MCF 10A (cell line): ENCODE results near the gene DMXL1. TPM values are rescaled to one million over a fixed set of nuclear protein-coding genes. Genes with fewer than 3 reads are reported as not detected.

ENCODE experiments used
- BruUV-seq: library from RNA; stranded (reverse); fragments of 400-500 nt; replicated peaks from 2 replicates; lab custom pipeline; 2021; lab: Mats Ljungman, UMichigan
- CTCF ChIA-PET: fragments of 300-600 bp; sonication (Branson Sonifier 250); formaldehyde crosslinking; extraction: SDS; loops from one replicate; lab custom pipeline; 2021; ENCODE audit warnings: antibody characterized with exemption, inconsistent platforms; lab: Yijun Ruan, JAX
- POLR2A ChIA-PET: fragments of 300-600, 350-650 bp; sonication (Branson Sonifier 250); formaldehyde crosslinking; extraction: SDS; loops from one replicate; lab custom pipeline; 2020; ENCODE audit warnings: antibody characterized with exemption, inconsistent platforms; lab: Yijun Ruan, JAX
- DNase-seq: peaks from one replicate; pipeline ENCODE4 v3.0.0-alpha.2; 2018; ENCODE audit not compliant: unreplicated experiment
- H3K27ac Mint-ChIP-seq: one replicate; pipeline ENCODE4 v1.8.0; 2022; ENCODE audit warnings: mild to moderate bottlenecking, low read depth, mixed read lengths; ENCODE audit not compliant: unreplicated experiment
- H3K27me3 Mint-ChIP-seq: one replicate; pipeline ENCODE4 v1.8.0; 2022; ENCODE audit warnings: mixed read lengths; ENCODE audit not compliant: insufficient read depth, unreplicated experiment
- H3K36me3 Mint-ChIP-seq: one replicate; pipeline ENCODE4 v1.8.0; 2022; ENCODE audit warnings: mild to moderate bottlenecking, moderate library complexity, mixed read lengths; ENCODE audit not compliant: insufficient read depth, unreplicated experiment
- H3K4me1 Mint-ChIP-seq: one replicate; pipeline ENCODE4 v1.8.0; 2022; ENCODE audit warnings: mixed read lengths; ENCODE audit not compliant: insufficient read depth, unreplicated experiment
- H3K4me3 Mint-ChIP-seq: one replicate; pipeline ENCODE4 v1.8.0; 2022; ENCODE audit warnings: mild to moderate bottlenecking, moderate library complexity, mixed read lengths; ENCODE audit not compliant: unreplicated experiment
- H3K9me3 Mint-ChIP-seq: one replicate; pipeline ENCODE4 v1.8.0; 2022; ENCODE audit warnings: mixed read lengths; ENCODE audit not compliant: unreplicated experiment
- intact Hi-C: fragments of 100-400 bp; cut with micrococcal nuclease; formaldehyde crosslinking; loops from 2 replicates; pipeline ENCODE4 v1.14.1; 2022
- total RNA-seq: library from RNA; stranded (reverse); gene quantifications from 2 replicates; pipeline ENCODE4 v1.2.3, GENCODE V29; 2022
- TF ChIP-seq, protein P1 (sequence below): fragments of 200-600 bp; IDR thresholded peaks from one replicate; pipeline ENCODE4 v1.8.0; 2022; ENCODE audit warnings: antibody characterized with exemption, mild to moderate bottlenecking; ENCODE audit not compliant: unreplicated experiment

DMXL1 gene
- total RNA-seq, 1 experiment from 2014 or later, result 45.1 TPM

GRCh38 chr5:119176785-119177184 is 105.9 kb downstream of the DMXL1 start:
- TF ChIP-seq, protein P1, sequence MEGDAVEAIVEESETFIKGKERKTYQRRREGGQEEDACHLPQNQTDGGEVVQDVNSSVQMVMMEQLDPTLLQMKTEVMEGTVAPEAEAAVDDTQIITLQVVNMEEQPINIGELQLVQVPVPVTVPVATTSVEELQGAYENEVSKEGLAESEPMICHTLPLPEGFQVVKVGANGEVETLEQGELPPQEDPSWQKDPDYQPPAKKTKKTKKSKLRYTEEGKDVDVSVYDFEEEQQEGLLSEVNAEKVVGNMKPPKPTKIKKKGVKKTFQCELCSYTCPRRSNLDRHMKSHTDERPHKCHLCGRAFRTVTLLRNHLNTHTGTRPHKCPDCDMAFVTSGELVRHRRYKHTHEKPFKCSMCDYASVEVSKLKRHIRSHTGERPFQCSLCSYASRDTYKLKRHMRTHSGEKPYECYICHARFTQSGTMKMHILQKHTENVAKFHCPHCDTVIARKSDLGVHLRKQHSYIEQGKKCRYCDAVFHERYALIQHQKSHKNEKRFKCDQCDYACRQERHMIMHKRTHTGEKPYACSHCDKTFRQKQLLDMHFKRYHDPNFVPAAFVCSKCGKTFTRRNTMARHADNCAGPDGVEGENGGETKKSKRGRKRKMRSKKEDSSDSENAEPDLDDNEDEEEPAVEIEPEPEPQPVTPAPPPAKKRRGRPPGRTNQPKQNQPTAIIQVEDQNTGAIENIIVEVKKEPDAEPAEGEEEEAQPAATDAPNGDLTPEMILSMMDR, result no peak
- peaks cover 5% of the 10 kb centered on the region for H3K4me1 Mint-ChIP-seq
- intact Hi-C loops, result no loop called here
- H3K4me3 Mint-ChIP-seq, result no peak overlapping the region
- ChIA-PET POLR2A (no interaction called here), CTCF (no interaction called here)
- peaks cover 17% of the 10 kb centered on the region for H3K36me3 Mint-ChIP-seq
- no peak overlapping the region for H3K27ac Mint-ChIP-seq
- no peaks in the 10 kb centered on the region for H3K9me3 Mint-ChIP-seq
- DNase-seq, result no peak
- no TSS peak for BruUV-seq
- H3K27me3 Mint-ChIP-seq, result no peaks in the 10 kb centered on the region

DNA sequence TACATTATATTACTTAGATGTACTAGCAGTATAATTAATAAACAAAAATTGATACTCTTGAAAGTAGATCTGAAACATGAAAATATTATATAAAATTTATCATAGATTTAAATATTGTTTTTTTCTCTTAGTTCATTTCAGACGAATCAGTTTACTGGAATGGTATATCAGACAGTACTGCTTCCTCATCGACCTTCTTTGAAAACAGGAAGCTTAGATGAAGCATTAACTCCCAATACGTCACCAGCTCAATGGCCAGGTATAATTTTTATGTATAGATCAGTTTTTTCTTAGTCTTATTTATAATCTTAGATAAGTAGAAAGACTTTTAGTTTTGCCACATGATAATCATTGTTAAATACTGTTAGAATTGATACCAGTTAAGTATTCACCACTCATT is 106.3 kb downstream of the DMXL1 start:
- Mint-ChIP-seq H3K36me3 (peaks cover 17% of the 10 kb centered on the region), H3K4me3 (no peak overlapping the region), H3K27ac (no peak overlapping the region), H3K4me1 (peaks cover 5% of the 10 kb centered on the region), H3K9me3 (no peaks in the 10 kb centered on the region), H3K27me3 (no peaks in the 10 kb centered on the region)
- no peak for DNase-seq
- no TSS peak for BruUV-seq
- TF ChIP-seq, protein P1, result no peak
- intact Hi-C loops, result no loop called here
- POLR2A ChIA-PET, result interaction anchor here (0.5 kb wide), 1 partner anchor 11 kb away, joined by 3 read pairs; no protein-coding TSS in a partner anchor
- CTCF ChIA-PET, result interaction anchor here (1.2 kb wide), 1 partner anchor 21 kb away, joined by 3 read pairs; no protein-coding TSS in a partner anchor

DNA sequence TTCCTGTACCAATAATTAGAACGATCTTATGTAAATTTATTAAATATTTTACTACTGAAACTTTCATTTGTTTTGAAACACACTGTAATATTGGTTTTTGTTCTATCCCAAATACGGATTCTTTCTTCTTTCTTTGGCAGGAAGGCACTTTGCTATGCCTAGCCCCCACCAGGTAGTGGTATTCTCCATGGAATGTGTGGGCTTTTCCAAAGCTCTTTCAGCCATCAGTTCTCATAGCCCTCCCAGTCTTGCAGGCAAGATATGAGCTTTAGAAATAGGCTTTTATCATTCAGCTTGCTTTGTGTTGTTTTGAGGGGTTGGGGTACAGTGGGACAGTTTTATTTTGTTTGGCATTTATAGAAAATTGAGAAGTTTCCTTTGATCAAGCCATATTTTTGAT is 107.5 kb downstream of the DMXL1 start:
- no peak overlapping the region for H3K27ac Mint-ChIP-seq

More for the DNA sequence above, 107.5 kb downstream of the DMXL1 start:
- TF ChIP-seq, protein P1, result no peak
- H3K9me3 Mint-ChIP-seq, result no peaks in the 10 kb centered on the region
- H3K4me1 Mint-ChIP-seq, result peaks cover 5% of the 10 kb centered on the region
- peaks cover 17% of the 10 kb centered on the region for H3K36me3 Mint-ChIP-seq
- H3K4me3 Mint-ChIP-seq, result no peak overlapping the region
- intact Hi-C loops, result no loop called here
- ChIA-PET POLR2A (interaction anchor here (0.7 to 1.9 kb wide), 3 partner anchors 10 to 177 kb away, joined by 3 to 6 read pairs (median 3); no protein-coding TSS in a partner anchor), CTCF (interaction anchor here (0.6 to 1.2 kb wide), 4 partner anchors 19 to 543 kb away, joined by 3 read pairs; no protein-coding TSS in a partner anchor)
- DNase-seq, result no peak
- no TSS peak for BruUV-seq
- no peaks in the 10 kb centered on the region for H3K27me3 Mint-ChIP-seq
